SU-DHL-6 (cell line): ENCODE results near the gene ZNF532.
A peak's percentile ranks its signal among the peaks of the same experiment; 100 is the strongest.

Experiments used
- H2AFZ ChIP-seq: fragments of 200-600 bp; sonication (generic); 2 replicates; pipeline ENCODE4 v1.6.1; 2014; ENCODE audit warnings: low read depth, mild to moderate bottlenecking, moderate library complexity, mixed read lengths, antibody characterized with exemption, low read length; ENCODE audit not compliant: severe bottlenecking
- H3F3A ChIP-seq: fragments of 200-600 bp; shearing (Covaris generic); 2 replicates; pipeline ENCODE4 v1.6.0; 2016; ENCODE audit warnings: antibody characterized with exemption, mild to moderate bottlenecking; ENCODE audit not compliant: insufficient read depth
- H3K27ac ChIP-seq: fragments of 200-600 bp; sonication (generic); 2 replicates; pipeline ENCODE4 v1.5.1; 2016; ENCODE audit warnings: low read depth, mild to moderate bottlenecking, low read length, moderate library complexity, mixed read lengths
- H3K27me3 ChIP-seq: fragments of 200-600 bp; sonication (generic), shearing (Covaris generic); 2 replicates; pipeline ENCODE4 v1.6.0; 2014; ENCODE audit warnings: mild to moderate bottlenecking, low read length
- H3K36me3 ChIP-seq: fragments of 200-600 bp; sonication (generic); 2 replicates; pipeline ENCODE4 v1.6.1; 2014; ENCODE audit warnings: mild to moderate bottlenecking, low read length, mixed read lengths
- H3K4me2 ChIP-seq: fragments of 300-600, 200-600 bp; shearing (Covaris generic), sonication (generic); 2 replicates; pipeline ENCODE4 v1.6.0; 2014; ENCODE audit warnings: low read length, low read depth, mild to moderate bottlenecking; ENCODE audit not compliant: poor library complexity, severe bottlenecking
- H3K4me3 ChIP-seq: fragments of 200-600 bp; sonication (generic); 2 replicates; pipeline ENCODE4 v1.5.1; 2014; ENCODE audit warnings: antibody characterized with exemption, low read length, mild to moderate bottlenecking, mixed read lengths; ENCODE audit not compliant: insufficient read depth, poor library complexity, severe bottlenecking
- H3K79me2 ChIP-seq: fragments of 200-600 bp; sonication (generic); 2 replicates; pipeline ENCODE4 v1.6.1; 2014; ENCODE audit warnings: mild to moderate bottlenecking, low read length, moderate library complexity; ENCODE audit not compliant: insufficient read depth
- H3K9ac ChIP-seq: fragments of 200-600 bp; sonication (generic); 2 replicates; pipeline ENCODE4 v1.7.0; 2014; ENCODE audit warnings: mild to moderate bottlenecking, low read length
- H3K9me2 ChIP-seq: fragments of 200-600 bp; sonication (generic); replicated peaks from 2 replicates; pipeline ENCODE4 v1.6.1; 2014; ENCODE audit warnings: low read length; ENCODE audit not compliant: insufficient read depth
- H3K9me3 ChIP-seq: fragments of 200-600 bp; sonication (generic); 2 replicates; pipeline ENCODE4 v1.6.1; 2014; ENCODE audit warnings: low read length, mixed read lengths; ENCODE audit not compliant: insufficient read depth
- H4K20me1 ChIP-seq: fragments of 200-600 bp; sonication (generic); 2 replicates; pipeline ENCODE4 v1.6.1; 2014; ENCODE audit warnings: low read depth, mild to moderate bottlenecking, antibody characterized with exemption, low read length, moderate library complexity, mixed read lengths
- CTCF ChIP-seq: fragments of 200-600 bp; sonication (generic); IDR thresholded peaks from one replicate; pipeline ENCODE4 v1.5.1; 2017; ENCODE audit warnings: antibody characterized with exemption, mild to moderate bottlenecking, low read length, moderate library complexity; ENCODE audit not compliant: insufficient read depth, poor library complexity, severe bottlenecking
- EZH2phosphoT487 ChIP-seq: fragments of 200-600 bp; sonication (generic), shearing (Covaris generic); conservative IDR thresholded peaks from 2 replicates; pipeline ENCODE4 v1.6.1; 2018; ENCODE audit warnings: mild to moderate bottlenecking, antibody characterized with exemption, low read length, moderate library complexity, mixed read lengths

Gene ZNF532

GRCh38 chr18:58895385-58895784 lies 30.7 kb downstream of the ZNF532 start:
- Histone ChIP-seq H3K4me2 (peak overlapping the region; percentile 90), H3K9me3 (no peaks in the 10 kb centered on the region), H3K36me3 (0 out of 2 replicates have a peak, but pooled peaks cover 5% of the 10 kb centered on the region), H3K27ac (peak overlapping the region; percentile 95), H3K4me3 (no peak overlapping the region), H4K20me1 (no peaks in the 10 kb centered on the region), H3K27me3 (no peaks in the 10 kb centered on the region), H3K9me2 (no peaks in the 10 kb centered on the region), H2AFZ (no peak overlapping the region), H3K79me2 (peaks cover 64% of the 10 kb centered on the region), H3F3A (peaks cover 71% of the 10 kb centered on the region), H3K9ac (peak overlapping the region; percentile 8; the same call in 1 of the 2 replicates)
- TF ChIP-seq CTCF: no peak
- no peak for TF ChIP-seq EZH2phosphoT487

GRCh38 chr18:58896268-58896667 lies 31.6 kb downstream of the ZNF532 start:
- Histone ChIP-seq H3K4me2 (peak overlapping the region; percentile 90), H3F3A (peaks cover 76% of the 10 kb centered on the region), H3K4me3 (peak overlapping the region; percentile 78), H4K20me1 (no peaks in the 10 kb centered on the region), H3K9me2 (no peaks in the 10 kb centered on the region), H3K27me3 (no peaks in the 10 kb centered on the region), H3K36me3 (peaks cover 10% of the 10 kb centered on the region; the same call in 1 of the 2 replicates), H2AFZ (no peak overlapping the region), H3K9me3 (no peaks in the 10 kb centered on the region), H3K79me2 (peaks cover 69% of the 10 kb centered on the region), H3K9ac (peak overlapping the region; percentile 76), H3K27ac (peak overlapping the region; percentile 95)
- TF ChIP-seq CTCF (no peak), EZH2phosphoT487 (no peak)

- TF ChIP-seq EZH2phosphoT487 (no peak), CTCF (peak; percentile 69)
- peaks cover 79% of the 10 kb centered on the region for H3F3A ChIP-seq
- peak overlapping the region; percentile 76 for H3K9ac ChIP-seq
- H3K9me3 ChIP-seq: no peaks in the 10 kb centered on the region
- H3K4me3 ChIP-seq: peak overlapping the region; percentile 78
- H3K27ac ChIP-seq: peak overlapping the region; percentile 95
- H3K9me2 ChIP-seq: no peaks in the 10 kb centered on the region
- H3K4me2 ChIP-seq: peak overlapping the region; percentile 90
- peaks cover 73% of the 10 kb centered on the region for H3K79me2 ChIP-seq
- peaks cover 13% of the 10 kb centered on the region; the same call in 1 of the 2 replicates for H3K36me3 ChIP-seq
- H2AFZ ChIP-seq: no peak overlapping the region
- H4K20me1 ChIP-seq: no peaks in the 10 kb centered on the region
- no peaks in the 10 kb centered on the region for H3K27me3 ChIP-seq
Observed at GRCh38 chr18:58896734-58897508, 32.2 kb downstream of the ZNF532 start.
